HepG2 (cell line): Measurements from ENCODE around the gene ONECUT2. TPM values are rescaled to one million over a fixed set of nuclear protein-coding genes. Genes with fewer than 3 reads are reported as not detected.

Experiments
- ATAC-seq: fragments of 200-7000 bp; cut with Tn5 transposase; 3 replicates; pipeline ENCODE4 v1.9.1; 2020; ENCODE audit warnings: mild to moderate bottlenecking, moderate library complexity
- BruUV-seq: library from RNA; stranded (reverse); fragments of 400-500 nt; replicated peaks from 2 replicates; lab custom pipeline; 2021; lab: Mats Ljungman, UMichigan
- CTCF ChIA-PET: fragments of 300-600 bp; formaldehyde crosslinking; extraction: SDS; loops from one replicate; lab custom pipeline; 2021; ENCODE audit warnings: low total read pairs, inconsistent platforms, low intra/inter-chr PET ratio; lab: Yijun Ruan, JAX
- POLR2A ChIA-PET: fragments of 350-600 bp; sonication (Branson Sonifier 250); formaldehyde crosslinking; loops from one replicate; lab custom pipeline; 2020; ENCODE audit warnings: antibody characterized with exemption, inconsistent platforms; lab: Yijun Ruan, JAX
- DNase-seq: peaks from one replicate; pipeline ENCODE4 v3.0.0-alpha.2; 2015; ENCODE audit warnings: low spot score
- FAIRE-seq: peaks from 3 replicates; lab custom pipeline; 2011; peaks lifted over from hg19 to GRCh38; lab: Jason Lieb, UNC
- H2AFZ ChIP-seq: one replicate; pipeline ENCODE4 v1.6.1; 2011; ENCODE audit warnings: low read length, inconsistent platforms
- H3K27ac ChIP-seq: fragments of 300-600 bp; 3 replicates; pipeline ENCODE4 v1.8.0; 2011; ENCODE audit warnings: mixed run types, mild to moderate bottlenecking, mixed read lengths, low read length, inconsistent platforms; ENCODE audit not compliant: insufficient read depth; ENCODE audit errors: extremely low read length
- H3K27me3 ChIP-seq, 2 experiments: fragments of 200-600 bp in 1 of 2; 2 replicates in 1 of 2; 3 replicates in 1 of 2; pipeline versions ENCODE4 v1.6.0 to v1.8.0; 2011; ENCODE audit warnings: low read length in 2 of 2, mild to moderate bottlenecking in 2 of 2, moderate library complexity in 2 of 2, inconsistent platforms in 1 of 2; ENCODE audit not compliant: insufficient read depth in 2 of 2, control insufficient read depth in 1 of 2
- H3K36me3 ChIP-seq, 2 experiments: fragments of 200-600 bp in 1 of 2; replicated peaks in 1 of 2; 2 replicates in 1 of 2; 3 replicates in 1 of 2; pipeline versions ENCODE4 v1.5.1 to v1.8.0; 2011; ENCODE audit warnings: low read length in 2 of 2, inconsistent platforms in 1 of 2; ENCODE audit not compliant: insufficient read depth in 2 of 2, control insufficient read depth in 1 of 2
- H3K4me1 ChIP-seq: 2 replicates; pipeline ENCODE4 v1.5.1; 2012; ENCODE audit warnings: low read length, inconsistent platforms; ENCODE audit not compliant: insufficient read depth
- H3K4me2 ChIP-seq: 2 replicates; pipeline ENCODE4 v1.6.0; 2011; ENCODE audit warnings: low read depth, low read length, inconsistent platforms
- H3K4me3 ChIP-seq, 3 experiments: fragments of 200-600 bp in 1 of 3; sonication (generic), shearing (Covaris generic) in 1 of 3; replicated peaks in 1 of 3; 2 replicates each; pipeline ENCODE4 v1.5.1; 2011 to 2016; ENCODE audit warnings: low read length in 3 of 3, inconsistent platforms in 2 of 3, low read depth in 2 of 3, mild to moderate bottlenecking in 2 of 3, control low read depth in 1 of 3, mixed read lengths in 1 of 3; ENCODE audit not compliant: insufficient read depth in 1 of 3
- H3K79me2 ChIP-seq: one replicate; pipeline ENCODE4 v1.6.1; 2011; ENCODE audit warnings: low read length, inconsistent platforms; ENCODE audit not compliant: insufficient read depth
- H3K9ac ChIP-seq: 2 replicates; pipeline ENCODE4 v1.6.0; 2011; ENCODE audit warnings: mild to moderate bottlenecking, low read depth, low read length, inconsistent platforms; ENCODE audit not compliant: insufficient read depth
- H3K9me3 ChIP-seq: 2 replicates; pipeline ENCODE4 v1.5.1; 2012; ENCODE audit warnings: mild to moderate bottlenecking, low read length
- H4K20me1 ChIP-seq: 2 replicates; pipeline ENCODE4 v1.6.0; 2011; ENCODE audit warnings: inconsistent platforms, mild to moderate bottlenecking, low read length, moderate library complexity; ENCODE audit not compliant: insufficient read depth
- BRD4 ChIP-seq: sonication (generic); formaldehyde crosslinking; IDR thresholded peaks from 2 replicates; pipeline ENCODE4 v1.4.0; 2020; ENCODE audit warnings: missing genetic modification reagents
- EEA1 ChIP-seq: sonication (generic); formaldehyde crosslinking; IDR thresholded peaks from 2 replicates; pipeline ENCODE4 v1.5.1; 2020; ENCODE audit warnings: mild to moderate bottlenecking, missing genetic modification reagents, borderline replicate concordance
- FLYWCH1 ChIP-seq: sonication (generic); formaldehyde crosslinking; IDR thresholded peaks from 2 replicates; pipeline ENCODE4 v1.8.1; 2023; ENCODE audit warnings: mild to moderate bottlenecking, missing genetic modification reagents
- KLF16 ChIP-seq, 2 experiments: sonication (generic) in 1 of 2; formaldehyde crosslinking in 1 of 2; IDR thresholded peaks; 2 replicates each; pipeline versions ENCODE4 v1.6.1 to v1.8.0; 2016 to 2023; ENCODE audit warnings: missing genetic modification reagents in 2 of 2, missing compliant biosample characterization in 1 of 2
- NAIF1 ChIP-seq: sonication (generic); formaldehyde crosslinking; IDR thresholded peaks from 2 replicates; pipeline ENCODE4 v1.5.0; 2020; ENCODE audit warnings: mild to moderate bottlenecking, missing genetic modification reagents, borderline replicate concordance
- NKX3-1 ChIP-seq: sonication (generic); formaldehyde crosslinking; IDR thresholded peaks from 2 replicates; pipeline ENCODE4 v1.5.0; 2020; ENCODE audit warnings: missing genetic modification reagents
- NR2F1 ChIP-seq, 2 experiments: fragments of 450-650 bp in 1 of 2; formaldehyde crosslinking in 1 of 2; IDR thresholded peaks; 2 replicates each; pipeline versions ENCODE4 v1.5.0 to v1.6.1; 2016 to 2020; ENCODE audit warnings: mild to moderate bottlenecking in 1 of 2, missing compliant biosample characterization in 1 of 2, missing genetic modification reagents in 1 of 2, moderate library complexity in 1 of 2
- SMARCE1 ChIP-seq: fragments of 450-650 bp; IDR thresholded peaks from 2 replicates; pipeline ENCODE4 v1.6.1; 2017; ENCODE audit warnings: borderline replicate concordance
- TBP ChIP-seq: sonication (generic); formaldehyde crosslinking; IDR thresholded peaks from 2 replicates; pipeline ENCODE4 v1.5.0; 2020; ENCODE audit warnings: missing genetic modification reagents
- TCF7L2 ChIP-seq: IDR thresholded peaks from 2 replicates; pipeline ENCODE4 v1.6.1; 2011; ENCODE audit warnings: mild to moderate bottlenecking, low read depth, low read length, moderate library complexity
- ZFP36 ChIP-seq: fragments of 150-350 bp; IDR thresholded peaks from 2 replicates; pipeline ENCODE4 v1.6.1; 2018; ENCODE audit warnings: borderline replicate concordance, low read length, low read depth; ENCODE audit not compliant: partially characterized antibody
- ZNF367 ChIP-seq: sonication (generic); formaldehyde crosslinking; IDR thresholded peaks from 2 replicates; pipeline ENCODE4 v1.4.0; 2020; ENCODE audit warnings: missing genetic modification reagents, borderline replicate concordance
- ZNF607 ChIP-seq: sonication (generic); formaldehyde crosslinking; IDR thresholded peaks from 2 replicates; pipeline ENCODE4 v1.5.1; 2020; ENCODE audit warnings: missing genetic modification reagents, mild to moderate bottlenecking, borderline replicate concordance
- ZNF616 ChIP-seq: sonication (generic); formaldehyde crosslinking; IDR thresholded peaks from 2 replicates; pipeline ENCODE4 v1.5.0; 2020; ENCODE audit warnings: low read depth, mild to moderate bottlenecking, missing genetic modification reagents
- ZNF740 ChIP-seq: sonication (generic); formaldehyde crosslinking; IDR thresholded peaks from 2 replicates; pipeline ENCODE4 v1.4.0; 2020; ENCODE audit warnings: missing genetic modification reagents
- ZNF770 ChIP-seq: sonication (generic); formaldehyde crosslinking; IDR thresholded peaks from 2 replicates; pipeline ENCODE4 v1.5.0; 2020; ENCODE audit warnings: mild to moderate bottlenecking, missing genetic modification reagents
- ZNF879 ChIP-seq: sonication (generic); formaldehyde crosslinking; IDR thresholded peaks from 2 replicates; pipeline ENCODE4 v1.8.1; 2023; ENCODE audit warnings: missing genetic modification reagents
- WGBS: methylation state at CpG from one replicate; pipeline ENCODE4 v1.1.6; 2017; ENCODE audit warnings: low lambda C conversion rate; 5-methylcytosine and 5-hydroxymethylcytosine counted together
- in situ Hi-C: cut with HindIII; loops from 2 replicates; pipeline ENCODE4 v1.10.0; 2017; ENCODE audit warnings: low pct_unique_long_range_greater_than_20kb; ENCODE audit not compliant: extremely low pct_ligation_motif_present
- intact Hi-C: fragments of 100-400 bp; cut with micrococcal nuclease; formaldehyde crosslinking; loops from one replicate; pipeline ENCODE4 v1.10.0; 2022; ENCODE audit not compliant: unreplicated experiment
- polyA plus RNA-seq, 8 experiments: library from polyadenylated mRNA; depleted of rRNA in 3 of 8; stranded (reverse) in 7 of 8; unstranded in 1 of 8; fragments of >200 nt; fragmentation: Illumina TruSeq in 4 of 8; extraction: Trizol in 4 of 8; gene quantifications; 2 replicates each; pipeline versions ENCODE4 v1.2.1 to v1.2.3, GENCODE V29; 2011 to 2016; ENCODE audit warnings: low read depth in 4 of 8, missing spikeins in 1 of 8, mixed read lengths in 1 of 8; ENCODE audit not compliant: insufficient read depth in 1 of 8
- total RNA-seq, 5 experiments: library from RNA; depleted of rRNA; stranded (reverse); fragments of >200 nt; fragmentation: Illumina TruSeq; extraction: Trizol; gene quantifications; 2 replicates each; pipeline ENCODE4 v1.2.3, GENCODE V29; 2016; ENCODE audit warnings: low read depth in 1 of 5
- TF ChIP-seq, protein P1 (sequence below): IDR thresholded peaks from 2 replicates; pipeline ENCODE4 v1.6.1; 2016; ENCODE audit warnings: low read depth, borderline replicate concordance
- TF ChIP-seq, protein P2 (sequence below): sonication (generic); formaldehyde crosslinking; IDR thresholded peaks from 2 replicates; pipeline ENCODE4 v1.4.0; 2020; ENCODE audit warnings: missing genetic modification reagents
- TF ChIP-seq, protein P3 (sequence below): IDR thresholded peaks from 2 replicates; pipeline ENCODE4 v1.6.1; 2012; ENCODE audit warnings: inconsistent platforms

ONECUT2 gene
- total and polyA plus RNA-seq, 2 of the 13 experiments (the other 11 are each of a cell fraction or from before 2014, with no cell fraction given) = 3.0 to 3.2 TPM

DNA sequence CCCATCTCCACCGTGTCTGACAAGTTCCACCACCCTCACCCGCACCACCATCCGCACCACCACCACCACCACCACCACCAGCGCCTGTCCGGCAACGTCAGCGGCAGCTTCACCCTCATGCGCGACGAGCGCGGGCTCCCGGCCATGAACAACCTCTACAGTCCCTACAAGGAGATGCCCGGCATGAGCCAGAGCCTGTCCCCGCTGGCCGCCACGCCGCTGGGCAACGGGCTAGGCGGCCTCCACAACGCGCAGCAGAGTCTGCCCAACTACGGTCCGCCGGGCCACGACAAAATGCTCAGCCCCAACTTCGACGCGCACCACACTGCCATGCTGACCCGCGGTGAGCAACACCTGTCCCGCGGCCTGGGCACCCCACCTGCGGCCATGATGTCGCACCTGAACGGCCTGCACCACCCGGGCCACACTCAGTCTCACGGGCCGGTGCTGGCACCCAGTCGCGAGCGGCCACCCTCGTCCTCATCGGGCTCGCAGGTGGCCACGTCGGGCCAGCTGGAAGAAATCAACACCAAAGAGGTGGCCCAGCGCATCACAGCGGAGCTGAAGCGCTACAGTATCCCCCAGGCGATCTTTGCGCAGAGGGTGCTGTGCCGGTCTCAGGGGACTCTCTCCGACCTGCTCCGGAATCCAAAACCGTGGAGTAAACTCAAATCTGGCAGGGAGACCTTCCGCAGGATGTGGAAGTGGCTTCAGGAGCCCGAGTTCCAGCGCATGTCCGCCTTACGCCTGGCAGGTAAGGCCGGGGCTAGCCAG lies 1.2 kb downstream of the ONECUT2 start:
- Histone ChIP-seq H3K4me1 (peaks cover 38% of the 10 kb centered on the region), H3K27me3 (peaks cover 0 to 14% of the 10 kb centered on the region in 2 experiments; a peak in 2 of 5 replicates), H3K4me2 (peak overlapping the region; percentile 78), H4K20me1 (peaks cover 12% of the 10 kb centered on the region; the same call in 1 of the 2 replicates), H3K4me3 (peak overlapping the region; percentile 53 to 77 (median 62)), H3K9ac (peak overlapping the region; percentile 21; the same call in 1 of the 2 replicates), H3K9me3 (no peaks in the 10 kb centered on the region), H3K36me3 (no peaks in the 10 kb centered on the region), H3K27ac (no peak overlapping the region), H2AFZ (no peak overlapping the region), H3K79me2 (peaks cover 19% of the 10 kb centered on the region)
- FAIRE-seq = no peak
- 76% methylated on average over 33 of the region's 62 CpGs for WGBS
- BruUV-seq = no TSS peak
- ChIA-PET POLR2A (no interaction called here), CTCF (interaction anchor here (1.7 kb wide), 1 partner anchor 567 kb away, joined by 4 read pairs; no protein-coding TSS in a partner anchor)
- DNase-seq = no peak
- intact Hi-C loops = loop anchor here (5.0 kb wide), 2 partner anchors 126 to 164 kb away; no protein-coding TSS in a partner anchor
- ATAC-seq = no peak
- in situ Hi-C loops = no loop called here
- TF ChIP-seq ZNF770 (CRISPR knock-in tag) = no peak
- TF ChIP-seq TCF7L2 = no peak
- TF ChIP-seq FLYWCH1 (CRISPR knock-in tag) = no peak
- no peak for TF ChIP-seq NKX3-1 (CRISPR knock-in tag)
- TF ChIP-seq KLF16 (CRISPR knock-in tag; IDR thresholded peaks at IDR 0.05) = no peak
- no peak for TF ChIP-seq TBP (CRISPR knock-in tag)
- TF ChIP-seq, protein P1, sequence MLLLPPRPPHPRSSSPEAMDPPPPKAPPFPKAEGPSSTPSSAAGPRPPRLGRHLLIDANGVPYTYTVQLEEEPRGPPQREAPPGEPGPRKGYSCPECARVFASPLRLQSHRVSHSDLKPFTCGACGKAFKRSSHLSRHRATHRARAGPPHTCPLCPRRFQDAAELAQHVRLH (CRISPR knock-in tag) = no peak
- TF ChIP-seq NR2F1 (CRISPR knock-in tag; IDR thresholded peaks at IDR 0.05) = no peak
- no peak for TF ChIP-seq EEA1 (CRISPR knock-in tag)
- TF ChIP-seq ZNF879 (CRISPR knock-in tag) = no peak
- TF ChIP-seq, protein P2, sequence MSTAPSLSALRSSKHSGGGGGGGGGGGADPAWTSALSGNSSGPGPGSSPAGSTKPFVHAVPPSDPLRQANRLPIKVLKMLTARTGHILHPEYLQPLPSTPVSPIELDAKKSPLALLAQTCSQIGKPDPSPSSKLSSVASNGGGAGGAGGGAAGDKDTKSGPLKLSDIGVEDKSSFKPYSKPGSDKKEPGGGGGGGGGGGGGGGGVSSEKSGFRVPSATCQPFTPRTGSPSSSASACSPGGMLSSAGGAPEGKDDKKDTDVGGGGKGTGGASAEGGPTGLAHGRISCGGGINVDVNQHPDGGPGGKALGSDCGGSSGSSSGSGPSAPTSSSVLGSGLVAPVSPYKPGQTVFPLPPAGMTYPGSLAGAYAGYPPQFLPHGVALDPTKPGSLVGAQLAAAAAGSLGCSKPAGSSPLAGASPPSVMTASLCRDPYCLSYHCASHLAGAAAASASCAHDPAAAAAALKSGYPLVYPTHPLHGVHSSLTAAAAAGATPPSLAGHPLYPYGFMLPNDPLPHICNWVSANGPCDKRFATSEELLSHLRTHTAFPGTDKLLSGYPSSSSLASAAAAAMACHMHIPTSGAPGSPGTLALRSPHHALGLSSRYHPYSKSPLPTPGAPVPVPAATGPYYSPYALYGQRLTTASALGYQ (CRISPR knock-in tag) = no peak
- no peak for TF ChIP-seq ZNF616 (CRISPR knock-in tag)
- no peak for TF ChIP-seq BRD4 (CRISPR knock-in tag)
- TF ChIP-seq SMARCE1 = no peak
- TF ChIP-seq, protein P3, sequence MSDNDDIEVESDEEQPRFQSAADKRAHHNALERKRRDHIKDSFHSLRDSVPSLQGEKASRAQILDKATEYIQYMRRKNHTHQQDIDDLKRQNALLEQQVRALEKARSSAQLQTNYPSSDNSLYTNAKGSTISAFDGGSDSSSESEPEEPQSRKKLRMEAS = 0 out of 2 replicates have a peak, but pooled peaks have one; percentile 18
- no peak for TF ChIP-seq ZNF367
- TF ChIP-seq ZNF607 (CRISPR knock-in tag) = no peak
- no peak for TF ChIP-seq ZFP36
- no peak for TF ChIP-seq ZNF740 (CRISPR knock-in tag)
- TF ChIP-seq NAIF1 = no peak
